Measurements from ENCODE around the gene DRC1. TPM values are rescaled to one million over a fixed set of nuclear protein-coding genes. Genes with fewer than 3 reads are reported as not detected.
"Not testable (repeated sequence)": the region's sequence is repeated elsewhere in the genome, so short reads cannot be mapped to it uniquely, and the experiment has no call there.

DRC1 gene
- total and polyA plus RNA-seq, 9 donors, result 0.09 to 0.58 (median 0.23) TPM

DNA sequence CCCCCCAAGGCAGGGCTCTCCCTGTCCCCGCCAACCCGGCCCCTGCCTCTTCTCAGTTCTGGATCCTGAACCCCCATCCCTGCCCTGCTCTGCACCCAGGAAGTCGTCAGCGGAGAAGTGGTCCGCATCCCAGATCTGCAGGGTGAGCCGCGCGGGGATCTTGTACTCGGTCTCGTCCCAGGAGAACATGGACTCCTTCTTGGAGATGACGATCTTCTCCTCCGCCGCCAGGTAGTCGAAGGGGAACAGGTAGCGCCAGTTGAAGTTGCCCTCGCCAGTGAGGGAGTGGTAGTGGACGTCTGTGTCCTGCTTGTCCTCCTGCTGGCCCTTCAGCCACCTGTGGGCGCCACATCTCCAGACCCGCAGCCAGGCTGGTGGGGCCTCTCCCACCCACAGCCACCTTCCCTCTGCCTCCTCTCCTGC is 59.9 kb downstream of the DRC1 start:
- Histone ChIP-seq H3K27ac (ENCODE audit: low read length) (no peak overlapping the region), H3K9me3 (replicated peaks; ENCODE audit: control insufficient read depth, low read depth, low read length) (no peaks in the 10 kb centered on the region), H3K36me3 (ENCODE audit: control insufficient read depth, insufficient read depth, low read length) (peaks cover 9% of the 10 kb centered on the region), H3K27me3 (ENCODE audit: control insufficient read depth, insufficient read depth, low read length) (no peaks in the 10 kb centered on the region), H3K4me1 (ENCODE audit: control insufficient read depth, insufficient read depth, low read length) (peaks cover 15% of the 10 kb centered on the region), H3K4me3 (ENCODE audit: low read length) (no peak overlapping the region)
- DNase-seq, result no peak
- WGBS (ENCODE audit: insufficient coverage), result 89% methylated on average over 16 of the region's 19 CpGs

DNA sequence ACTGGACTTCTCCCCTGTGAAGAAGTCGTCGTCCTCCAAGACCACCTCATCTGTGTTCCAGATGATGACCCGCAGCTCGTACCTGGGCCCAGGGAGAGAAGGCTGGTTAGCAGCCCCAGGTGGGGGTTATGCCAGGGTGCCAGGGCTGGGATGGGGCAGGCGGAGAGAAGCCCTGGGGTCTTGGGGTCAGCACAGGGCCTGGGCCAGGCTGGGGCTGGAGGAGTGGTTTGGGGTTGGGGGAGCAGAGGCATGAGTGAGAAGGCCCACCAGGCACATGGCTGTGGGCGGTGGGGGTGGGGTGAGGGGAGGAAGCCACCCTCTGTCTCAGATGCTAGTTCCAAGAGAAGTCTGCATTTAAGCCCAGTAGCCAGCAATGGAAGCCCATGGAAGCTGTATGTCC is 60.4 kb downstream of the DRC1 start:
- DNase-seq, result no peak
- 70% methylated on average over 2 of the region's 6 CpGs for WGBS (ENCODE audit: insufficient coverage)
- no peak overlapping the region for H3K4me3 ChIP-seq (ENCODE audit: low read length)
- peaks cover 9% of the 10 kb centered on the region for H3K36me3 ChIP-seq (ENCODE audit: control insufficient read depth, insufficient read depth, low read length)
- H3K9me3 ChIP-seq (replicated peaks; ENCODE audit: control insufficient read depth, low read depth, low read length), result no peaks in the 10 kb centered on the region
- H3K4me1 ChIP-seq (ENCODE audit: control insufficient read depth, insufficient read depth, low read length), result peaks cover 15% of the 10 kb centered on the region
- H3K27ac ChIP-seq (ENCODE audit: low read length), result no peak overlapping the region
- H3K27me3 ChIP-seq (ENCODE audit: control insufficient read depth, insufficient read depth, low read length), result no peaks in the 10 kb centered on the region

DNA sequence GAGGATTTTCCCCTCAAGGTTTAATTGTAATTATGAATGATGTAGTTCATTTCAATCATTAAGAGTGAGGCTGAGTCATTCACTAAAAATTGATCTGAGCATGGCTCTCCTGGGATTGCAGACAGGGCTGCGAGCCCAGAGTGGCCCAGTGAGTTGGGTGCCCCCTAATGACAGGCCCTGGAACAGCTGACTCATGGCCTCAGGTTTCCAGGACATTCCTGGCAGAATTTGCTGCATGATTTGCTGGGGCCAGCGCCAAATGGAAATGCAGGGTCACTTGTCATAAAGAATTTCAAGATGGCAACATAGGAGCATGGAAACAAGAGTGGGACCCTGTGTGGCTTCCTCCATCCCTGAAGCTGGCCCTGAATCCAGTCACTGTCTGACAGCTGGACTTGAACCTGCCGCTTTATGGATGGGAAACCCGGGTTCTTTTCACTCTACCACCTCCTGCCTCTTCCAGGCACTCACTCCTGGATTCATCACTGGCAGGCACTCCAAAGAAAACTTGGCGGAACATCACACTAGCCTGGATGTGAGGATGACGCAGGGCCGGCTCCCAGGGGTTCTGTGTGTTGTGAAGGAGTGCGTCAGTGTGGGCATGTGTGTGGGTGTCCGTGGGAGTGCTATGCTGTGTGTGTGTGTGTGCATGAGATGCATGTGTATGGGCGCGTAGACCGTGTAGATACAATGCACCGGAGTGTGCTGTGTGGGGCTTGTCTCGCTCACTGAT is 61.0 kb downstream of the DRC1 start:
- Histone ChIP-seq H3K27me3 (ENCODE audit: control insufficient read depth, insufficient read depth, low read length) (no peaks in the 10 kb centered on the region), H3K4me3 (ENCODE audit: low read length) (no peak overlapping the region), H3K27ac (ENCODE audit: low read length) (no peak overlapping the region), H3K9me3 (replicated peaks; ENCODE audit: control insufficient read depth, low read depth, low read length) (no peaks in the 10 kb centered on the region), H3K36me3 (ENCODE audit: control insufficient read depth, insufficient read depth, low read length) (peaks cover 13% of the 10 kb centered on the region), H3K4me1 (ENCODE audit: control insufficient read depth, insufficient read depth, low read length) (peaks cover 12% of the 10 kb centered on the region)
- DNase-seq, result peak; percentile 38
- 66% methylated on average over 10 of the region's 14 CpGs for WGBS (ENCODE audit: insufficient coverage)

DNA sequence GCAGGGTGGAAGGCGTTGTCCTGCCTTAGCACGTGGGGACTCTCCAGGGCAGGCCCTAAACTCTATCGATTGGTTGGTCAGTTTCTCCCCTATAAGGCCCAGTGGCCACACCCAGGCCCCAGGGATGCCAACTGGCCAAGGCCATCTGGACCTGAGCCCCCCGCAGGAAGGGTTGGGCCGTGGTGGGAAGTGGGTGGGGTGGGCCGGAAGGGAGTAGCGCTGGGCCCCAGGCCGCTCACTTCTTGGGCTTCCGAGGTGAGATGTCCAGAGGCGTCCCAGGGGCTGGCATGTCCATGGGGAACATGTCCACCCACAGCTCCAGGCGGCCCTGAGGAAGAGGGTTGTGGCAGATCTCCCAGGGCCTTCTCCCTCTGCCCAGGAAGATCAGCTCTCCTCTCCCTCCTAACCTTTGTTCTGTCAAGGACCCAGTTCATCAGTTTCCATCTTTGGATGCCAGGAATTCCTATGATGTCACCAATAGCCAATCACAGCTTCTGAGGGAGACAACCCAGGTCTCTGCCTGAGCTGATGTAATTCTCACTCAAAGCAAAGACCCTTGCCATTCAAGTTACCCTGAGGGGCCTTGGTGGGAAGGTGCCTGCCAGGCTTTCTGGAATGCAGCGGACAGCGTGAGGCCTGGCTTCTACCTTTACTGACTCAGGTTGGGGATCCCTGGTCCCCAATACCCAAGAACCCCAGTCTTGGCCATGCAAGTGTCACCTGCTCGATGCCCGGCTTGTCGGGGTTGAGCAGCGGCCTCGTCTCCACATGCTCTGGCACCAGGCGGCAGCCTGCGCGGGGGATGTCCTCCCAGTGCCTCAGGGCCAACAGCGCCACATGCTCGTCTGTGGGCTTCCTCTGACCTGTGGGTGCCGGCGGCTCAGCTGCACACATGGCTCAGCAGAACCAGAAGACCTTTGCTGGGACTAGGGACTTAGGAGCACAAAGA is 61.8 kb downstream of the DRC1 start:
- Histone ChIP-seq H3K9me3 (replicated peaks; ENCODE audit: control insufficient read depth, low read depth, low read length) (no peaks in the 10 kb centered on the region), H3K36me3 (ENCODE audit: control insufficient read depth, insufficient read depth, low read length) (peaks cover 14% of the 10 kb centered on the region), H3K4me3 (ENCODE audit: low read length) (no peak overlapping the region), H3K27ac (ENCODE audit: low read length) (no peak overlapping the region), H3K27me3 (ENCODE audit: control insufficient read depth, insufficient read depth, low read length) (no peaks in the 10 kb centered on the region), H3K4me1 (ENCODE audit: control insufficient read depth, insufficient read depth, low read length) (peaks cover 11% of the 10 kb centered on the region)
- WGBS (ENCODE audit: insufficient coverage), result 83% methylated on average over 21 of the region's 25 CpGs
- no peak for DNase-seq

DNA sequence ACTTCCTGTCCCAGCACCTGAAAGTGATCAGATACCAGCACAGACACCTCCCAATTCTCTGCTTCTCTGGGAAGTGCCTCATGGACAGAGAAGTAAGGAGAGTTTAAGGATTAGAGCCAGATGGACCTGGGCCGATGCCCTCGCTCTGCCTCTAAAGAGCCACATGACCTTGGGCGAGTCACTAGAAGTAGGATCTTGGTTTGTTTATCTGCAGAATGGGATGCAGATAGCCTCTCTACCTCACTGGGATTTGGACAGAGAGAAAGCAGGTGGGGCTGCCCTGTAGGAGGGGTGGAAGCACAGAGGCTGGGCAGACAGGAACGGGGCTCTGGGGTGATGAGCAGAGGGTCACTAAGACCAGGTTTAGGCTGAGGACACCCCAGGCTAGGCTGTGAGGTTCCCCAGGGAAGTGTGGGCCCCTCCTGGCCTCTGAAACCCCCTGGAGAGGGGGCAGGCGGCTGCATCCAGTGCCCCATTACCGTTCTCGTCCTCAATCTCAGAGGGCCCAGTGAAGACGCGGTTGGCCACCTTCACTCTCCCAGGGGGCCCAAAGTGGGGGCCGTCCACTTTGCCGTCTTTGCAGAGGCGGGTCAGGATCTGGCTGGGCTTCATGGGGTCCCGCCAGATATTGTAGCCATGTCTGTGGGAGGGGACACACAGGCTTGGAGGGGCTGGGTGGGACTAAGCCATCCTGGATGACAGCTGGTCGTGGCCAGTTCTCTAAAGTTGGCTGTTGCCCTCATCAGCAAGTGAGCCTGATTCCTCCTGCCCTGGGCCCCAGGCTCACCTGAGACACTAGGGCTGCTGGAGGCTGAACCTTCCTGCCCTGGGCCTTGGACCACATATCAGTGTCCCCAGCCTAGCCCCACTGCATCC is 62.9 kb downstream of the DRC1 start:
- Histone ChIP-seq H3K27me3 (ENCODE audit: control insufficient read depth, insufficient read depth, low read length) (no peaks in the 10 kb centered on the region), H3K9me3 (replicated peaks; ENCODE audit: control insufficient read depth, low read depth, low read length) (peaks cover 6% of the 10 kb centered on the region), H3K27ac (ENCODE audit: low read length) (no peak overlapping the region), H3K36me3 (ENCODE audit: control insufficient read depth, insufficient read depth, low read length) (peaks cover 17% of the 10 kb centered on the region), H3K4me3 (ENCODE audit: low read length) (no peak overlapping the region), H3K4me1 (ENCODE audit: control insufficient read depth, insufficient read depth, low read length) (peaks cover 11% of the 10 kb centered on the region)
- WGBS (ENCODE audit: insufficient coverage), result 55% methylated on average over 11 of the region's 14 CpGs
- no peak for DNase-seq

DNA sequence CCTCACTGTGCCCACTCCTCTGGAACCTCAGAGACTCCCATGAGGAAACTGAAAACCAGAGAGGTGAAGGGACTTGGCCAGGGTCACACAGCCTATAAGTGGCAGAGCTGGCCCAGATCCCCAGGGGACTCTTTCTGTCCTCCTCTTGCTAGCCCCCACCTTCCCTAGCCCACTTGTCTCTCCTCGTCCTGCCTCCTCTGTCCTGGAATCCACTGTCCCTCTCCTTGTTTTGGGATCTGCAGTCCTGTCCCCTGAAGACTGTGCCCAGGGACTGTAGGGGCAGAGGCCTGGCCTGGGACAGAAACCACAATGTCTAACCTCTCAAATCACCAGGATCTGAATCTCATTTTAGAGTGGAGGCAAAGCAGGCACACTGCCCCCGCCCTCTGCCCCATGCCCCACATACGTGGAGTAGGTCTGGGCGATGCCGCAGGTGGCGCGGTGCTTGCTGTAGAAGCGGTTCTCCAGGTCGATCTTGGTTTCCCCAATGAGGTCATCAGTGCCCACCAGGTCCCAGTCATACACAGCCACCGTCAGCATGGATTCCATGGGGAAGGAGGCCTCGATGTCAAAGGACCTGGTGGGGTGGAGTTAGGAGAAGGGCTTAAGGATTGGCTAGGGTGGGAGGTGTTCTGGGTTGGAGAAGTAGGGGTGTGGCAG is 63.7 kb downstream of the DRC1 start:
- Histone ChIP-seq H3K36me3 (ENCODE audit: control insufficient read depth, insufficient read depth, low read length) (peaks cover 17% of the 10 kb centered on the region), H3K9me3 (replicated peaks; ENCODE audit: control insufficient read depth, low read depth, low read length) (peaks cover 6% of the 10 kb centered on the region), H3K27ac (ENCODE audit: low read length) (no peak overlapping the region), H3K4me3 (ENCODE audit: low read length) (no peak overlapping the region), H3K27me3 (ENCODE audit: control insufficient read depth, insufficient read depth, low read length) (no peaks in the 10 kb centered on the region), H3K4me1 (ENCODE audit: control insufficient read depth, insufficient read depth, low read length) (peaks cover 11% of the 10 kb centered on the region)
- WGBS (ENCODE audit: insufficient coverage), result 80% methylated on average over 5 of the region's 11 CpGs
- DNase-seq, result no peak

DNA sequence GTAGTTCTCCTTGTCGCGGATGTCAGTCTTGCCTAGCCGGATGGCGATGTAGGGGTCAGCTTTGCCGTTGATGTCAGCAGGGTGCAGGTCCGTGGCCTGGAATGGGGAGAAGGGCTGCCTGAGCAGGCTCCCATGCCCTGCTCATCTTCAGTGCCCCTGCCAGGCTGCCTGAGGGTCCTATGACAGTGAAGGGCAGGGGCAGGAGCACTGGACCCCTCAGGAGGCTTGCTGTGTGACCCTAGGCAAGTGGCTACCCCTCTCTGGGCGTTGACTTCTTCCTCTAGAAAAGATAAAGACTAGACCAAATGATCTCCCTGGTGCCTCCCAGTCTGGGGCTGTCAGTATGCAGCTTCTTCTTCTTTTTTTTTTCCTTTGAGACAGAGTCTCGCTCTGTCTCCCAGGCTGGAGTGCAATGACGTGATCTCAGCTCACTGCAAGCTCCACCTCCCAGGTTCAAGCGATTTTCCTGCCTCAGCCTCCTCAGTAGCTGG is 64.3 kb downstream of the DRC1 start:
- peaks cover 6% of the 10 kb centered on the region for H3K9me3 ChIP-seq (replicated peaks; ENCODE audit: control insufficient read depth, low read depth, low read length)
- H3K27me3 ChIP-seq (ENCODE audit: control insufficient read depth, insufficient read depth, low read length), result no peaks in the 10 kb centered on the region
- DNase-seq, result no peak
- peaks cover 11% of the 10 kb centered on the region for H3K4me1 ChIP-seq (ENCODE audit: control insufficient read depth, insufficient read depth, low read length)
- peaks cover 17% of the 10 kb centered on the region for H3K36me3 ChIP-seq (ENCODE audit: control insufficient read depth, insufficient read depth, low read length)
- 87% methylated on average over 7 of the region's 10 CpGs for WGBS (ENCODE audit: insufficient coverage)
- H3K4me3 ChIP-seq (ENCODE audit: low read length), result no peak overlapping the region
- no peak overlapping the region for H3K27ac ChIP-seq (ENCODE audit: low read length)

DNA sequence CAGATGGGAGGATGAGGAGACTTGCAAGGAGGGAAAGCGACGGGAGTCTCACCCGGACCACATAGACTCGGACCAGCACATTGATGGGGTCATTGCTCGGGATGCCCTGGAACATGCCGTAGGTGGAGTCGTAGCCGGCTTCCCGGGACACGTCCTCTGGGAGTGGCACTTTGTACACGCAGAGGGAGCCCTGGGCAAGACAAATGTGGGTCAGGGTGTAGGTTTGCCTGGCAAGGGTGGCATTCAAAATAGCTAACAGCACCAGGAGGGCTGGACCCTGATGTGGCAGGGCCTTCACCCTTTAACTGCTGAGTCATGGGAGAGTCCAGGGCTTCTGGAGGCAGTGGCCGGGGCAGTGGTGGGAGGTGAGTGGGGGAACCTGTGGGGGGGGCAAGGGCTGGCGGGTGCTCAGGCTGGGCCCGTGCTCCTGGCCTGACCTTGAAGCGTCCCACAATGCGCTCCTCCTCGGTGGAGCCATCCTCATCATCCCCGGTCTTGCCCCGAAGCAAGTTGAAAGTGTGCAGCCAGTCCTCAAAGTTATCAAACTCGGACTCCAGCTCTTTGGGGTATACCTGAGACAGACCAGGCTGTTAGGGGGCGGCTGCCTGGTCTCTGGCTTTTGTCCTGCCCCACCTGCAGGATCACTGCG is 65.1 kb downstream of the DRC1 start:
- H3K27ac ChIP-seq (ENCODE audit: low read length), result no peak overlapping the region
- peaks cover 6% of the 10 kb centered on the region for H3K9me3 ChIP-seq (replicated peaks; ENCODE audit: control insufficient read depth, low read depth, low read length)
- no peak overlapping the region for H3K4me3 ChIP-seq (ENCODE audit: low read length)
- no peaks in the 10 kb centered on the region for H3K27me3 ChIP-seq (ENCODE audit: control insufficient read depth, insufficient read depth, low read length)
- no peak for DNase-seq
- WGBS (ENCODE audit: insufficient coverage), result 61% methylated on average over 22 of the region's 22 CpGs
- peaks cover 17% of the 10 kb centered on the region for H3K36me3 ChIP-seq (ENCODE audit: control insufficient read depth, insufficient read depth, low read length)
- peaks cover 11% of the 10 kb centered on the region for H3K4me1 ChIP-seq (ENCODE audit: control insufficient read depth, insufficient read depth, low read length)

DNA sequence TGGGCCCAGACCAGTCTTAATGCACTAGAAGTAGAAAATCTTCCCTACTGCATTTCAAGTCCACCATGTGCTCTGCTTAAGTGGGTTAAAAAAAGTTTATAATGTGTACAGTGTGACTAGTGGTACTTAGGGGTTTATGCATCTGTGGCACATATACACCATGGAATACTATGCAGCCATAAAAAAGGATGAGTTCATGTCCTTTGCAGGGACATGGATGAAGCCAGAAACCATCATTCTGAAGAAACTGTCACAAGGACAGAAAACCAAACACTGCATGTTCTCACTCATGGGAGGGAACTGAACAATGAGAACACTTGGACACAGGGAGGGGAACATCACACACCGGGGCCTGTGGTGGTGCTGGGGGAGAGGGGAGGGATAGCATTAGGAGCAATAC is 66.8 kb downstream of the DRC1 start:
- H3K27me3 ChIP-seq (ENCODE audit: control insufficient read depth, insufficient read depth, low read length); H3K9me3 ChIP-seq (replicated peaks; ENCODE audit: control insufficient read depth, low read depth, low read length); H3K27ac ChIP-seq (ENCODE audit: low read length); H3K4me3 ChIP-seq (ENCODE audit: low read length); DNase-seq; H3K4me1 ChIP-seq (ENCODE audit: control insufficient read depth, insufficient read depth, low read length): not testable (repeated sequence)
- peaks cover 17% of the 10 kb centered on the region for H3K36me3 ChIP-seq (ENCODE audit: control insufficient read depth, insufficient read depth, low read length)
- no CpG with 5 or more reads among the region's 1 CpG for WGBS (ENCODE audit: insufficient coverage)
